GM23338 (cell line): ENCODE results near the gene NQO2. TPM values are rescaled to one million over a fixed set of nuclear protein-coding genes. Genes with fewer than 3 reads are reported as not detected.

ENCODE experiments used
- ATAC-seq: fragments of 200-7000 bp; cut with Tn5 transposase; 3 replicates; pipeline ENCODE4 v1.9.1; 2020
- DNase-seq: peaks from one replicate; pipeline ENCODE4 v3.0.0-alpha.2; 2015; ENCODE audit warnings: low spot score
- H2AFZ ChIP-seq: fragments of 200-600 bp; sonication (generic); 2 replicates; pipeline ENCODE4 v1.8.0; 2016; ENCODE audit warnings: antibody characterized with exemption, mild to moderate bottlenecking, moderate library complexity
- H3F3A ChIP-seq: fragments of 200-600 bp; sonication (generic); replicated peaks from 2 replicates; pipeline ENCODE4 v1.8.0; 2017; ENCODE audit warnings: antibody characterized with exemption, mixed run types, low read depth
- H3K27ac ChIP-seq: fragments of 200-600 bp; sonication (generic); 2 replicates; pipeline ENCODE4 v1.6.1; 2016; ENCODE audit warnings: low read depth
- H3K27me3 ChIP-seq: fragments of 200-600 bp; sonication (generic); 2 replicates; pipeline ENCODE4 v1.8.0; 2016; ENCODE audit warnings: mild to moderate bottlenecking, mixed run types, moderate library complexity; ENCODE audit not compliant: insufficient read depth
- H3K36me3 ChIP-seq: fragments of 200-600 bp; sonication (generic); 2 replicates; pipeline ENCODE4 v1.8.0; 2016; ENCODE audit warnings: mild to moderate bottlenecking; ENCODE audit not compliant: insufficient read depth
- H3K4me1 ChIP-seq: fragments of 200-600 bp; sonication (generic); 2 replicates; pipeline ENCODE4 v1.8.0; 2016; ENCODE audit warnings: mild to moderate bottlenecking, moderate library complexity; ENCODE audit not compliant: insufficient read depth
- H3K4me2 ChIP-seq: fragments of 200-600 bp; sonication (generic); 2 replicates; pipeline ENCODE4 v1.7.1; 2017; ENCODE audit warnings: mixed run types
- H3K4me3 ChIP-seq: fragments of 200-600 bp; sonication (generic); 2 replicates; pipeline ENCODE4 v1.6.1; 2016; ENCODE audit warnings: mixed run types
- H3K79me2 ChIP-seq: fragments of 200-600 bp; sonication (generic); replicated peaks from 2 replicates; pipeline ENCODE4 v1.8.0; 2017; ENCODE audit warnings: mild to moderate bottlenecking; ENCODE audit not compliant: insufficient read depth
- H3K9me2 ChIP-seq: fragments of 200-600 bp; sonication (generic); 2 replicates; pipeline ENCODE4 v1.8.0; 2017; ENCODE audit not compliant: insufficient read depth
- H4K20me1 ChIP-seq: fragments of 200-600 bp; sonication (generic); replicated peaks from 2 replicates; pipeline ENCODE4 v1.8.0; 2017; ENCODE audit warnings: mild to moderate bottlenecking; ENCODE audit not compliant: insufficient read depth
- H3K27ac Mint-ChIP-seq: 2 replicates; pipeline ENCODE4 v1.8.0; 2020; ENCODE audit warnings: inconsistent platforms, mild to moderate bottlenecking, moderate library complexity, mixed read lengths
- H3K27me3 Mint-ChIP-seq: 3 replicates; pipeline ENCODE4 v1.8.0; 2022; ENCODE audit warnings: low read depth, mild to moderate bottlenecking, moderate library complexity, mixed read lengths, inconsistent platforms; ENCODE audit not compliant: insufficient read depth, poor library complexity
- H3K36me3 Mint-ChIP-seq: 3 replicates; pipeline ENCODE4 v1.8.0; 2021; ENCODE audit warnings: low read depth, mild to moderate bottlenecking, inconsistent platforms, moderate library complexity, mixed read lengths
- H3K4me1 Mint-ChIP-seq: 3 replicates; pipeline ENCODE4 v1.8.0; 2020; ENCODE audit warnings: mild to moderate bottlenecking, inconsistent platforms, mixed read lengths
- H3K4me3 Mint-ChIP-seq: 3 replicates; pipeline ENCODE4 v1.8.0; 2021; ENCODE audit warnings: moderate library complexity, mild to moderate bottlenecking, inconsistent platforms, mixed read lengths
- H3K9me3 Mint-ChIP-seq: 3 replicates; pipeline ENCODE4 v1.8.0; 2020; ENCODE audit warnings: moderate library complexity, mild to moderate bottlenecking, inconsistent platforms, mixed read lengths
- CREB1 ChIP-seq: fragments of 250-450 bp; sonication (Bioruptor Pico); IDR thresholded peaks from 2 replicates; pipeline ENCODE4 v1.5.0; 2020; ENCODE audit warnings: low read depth, mild to moderate bottlenecking, moderate library complexity
- ETS1 ChIP-seq: IDR thresholded peaks from 2 replicates; pipeline ENCODE4 v1.6.1; 2016; ENCODE audit warnings: antibody characterized with exemption
- EZH2 ChIP-seq: fragments of 200-600 bp; sonication (generic); IDR thresholded peaks from one replicate; pipeline ENCODE4 v1.8.0; 2017; ENCODE audit warnings: antibody characterized with exemption, mild to moderate bottlenecking, low read depth; ENCODE audit not compliant: unreplicated experiment
- EZH2phosphoT487 ChIP-seq: fragments of 200-600 bp; sonication (generic); IDR thresholded peaks from one replicate; pipeline ENCODE4 v1.8.1; 2018; ENCODE audit warnings: antibody characterized with exemption; ENCODE audit not compliant: unreplicated experiment
- JUNB ChIP-seq: IDR thresholded peaks from one replicate; pipeline ENCODE4 v1.6.1; 2016; ENCODE audit warnings: antibody characterized with exemption; ENCODE audit not compliant: unreplicated experiment
- NANOG ChIP-seq: IDR thresholded peaks from 2 replicates; pipeline ENCODE4 v1.6.1; 2016; ENCODE audit warnings: antibody characterized with exemption, borderline replicate concordance
- POLR2AphosphoS5 ChIP-seq: IDR thresholded peaks from 2 replicates; pipeline ENCODE4 v1.6.1; 2016; ENCODE audit warnings: antibody characterized with exemption, low read depth
- STAT1 ChIP-seq: IDR thresholded peaks from one replicate; pipeline ENCODE4 v1.6.1; 2016; ENCODE audit warnings: antibody characterized with exemption; ENCODE audit not compliant: unreplicated experiment
- ZNF114 ChIP-seq: fragments of 250-450 bp; sonication (Bioruptor Pico); IDR thresholded peaks from 2 replicates; pipeline ENCODE4 v1.5.0; 2020; ENCODE audit warnings: mild to moderate bottlenecking, moderate library complexity
- ZNF331 ChIP-seq: fragments of 250-450 bp; sonication (Bioruptor Pico); IDR thresholded peaks from 2 replicates; pipeline ENCODE4 v1.5.0; 2020; ENCODE audit warnings: low read depth, mild to moderate bottlenecking, moderate library complexity
- polyA plus RNA-seq: library from polyadenylated mRNA; unstranded; fragments of >200 nt; fragmentation: Nextera tagmentation; extraction: Ambion mirVana; gene quantifications from 2 replicates; pipeline ENCODE4 v1.2.1, GENCODE V29; 2016
- total RNA-seq: library from RNA; depleted of rRNA; stranded (reverse); fragments of >200 nt; shearing (Covaris generic); gene quantifications from 2 replicates; pipeline ENCODE4 v1.2.3, GENCODE V29; 2014
- TF ChIP-seq, protein P1 (sequence below), 2 experiments: fragments of 200-600 bp in 1 of 2; sonication (generic) in 1 of 2; conservative IDR thresholded peaks; 2 replicates each; pipeline versions ENCODE4 v1.5.1 to v1.6.1; 2016 to 2017; ENCODE audit warnings: antibody characterized with exemption in 2 of 2, low read depth in 2 of 2, mild to moderate bottlenecking in 2 of 2, moderate library complexity in 1 of 2
- TF ChIP-seq, protein P2 (sequence below): IDR thresholded peaks from one replicate; pipeline ENCODE4 v1.6.1; 2018; ENCODE audit warnings: antibody characterized with exemption; ENCODE audit not compliant: unreplicated experiment
- TF ChIP-seq, protein P3 (sequence below): fragments of 250-450 bp; sonication (Bioruptor Pico); IDR thresholded peaks from 2 replicates; pipeline ENCODE4 v1.5.0; 2020; ENCODE audit warnings: mild to moderate bottlenecking, moderate library complexity

The NQO2 gene
- total and polyA plus RNA-seq, 2 experiments from 2014 or later = 117 to 173 TPM

GRCh38 chr6:3041606-3042005 lies 41.9 kb downstream of the NQO2 start:
- H3K27me3 Mint-ChIP-seq = peaks cover 3% of the 10 kb centered on the region
- Histone ChIP-seq H3K79me2 (no peaks in the 10 kb centered on the region), H3K27ac (no peak overlapping the region), H3K27me3 (no peaks in the 10 kb centered on the region), H3K4me2 (no peak overlapping the region), H3K9me2 (no peaks in the 10 kb centered on the region), H3F3A (0 out of 2 replicates have a peak, but pooled peaks cover 2% of the 10 kb centered on the region), H3K36me3 (no peaks in the 10 kb centered on the region), H2AFZ (peak overlapping the region; percentile 86), H3K4me3 (no peak overlapping the region), H3K4me1 (peaks cover 25% of the 10 kb centered on the region), H4K20me1 (no peaks in the 10 kb centered on the region)
- H3K27ac Mint-ChIP-seq = no peak overlapping the region
- H3K4me3 Mint-ChIP-seq = no peak overlapping the region
- no peak for TF ChIP-seq ZNF114 (CRISPR knock-in tag)
- TF ChIP-seq JUNB = no peak
- no peak for TF ChIP-seq ETS1
- TF ChIP-seq POLR2AphosphoS5 = no peak
- TF ChIP-seq, protein P1, sequence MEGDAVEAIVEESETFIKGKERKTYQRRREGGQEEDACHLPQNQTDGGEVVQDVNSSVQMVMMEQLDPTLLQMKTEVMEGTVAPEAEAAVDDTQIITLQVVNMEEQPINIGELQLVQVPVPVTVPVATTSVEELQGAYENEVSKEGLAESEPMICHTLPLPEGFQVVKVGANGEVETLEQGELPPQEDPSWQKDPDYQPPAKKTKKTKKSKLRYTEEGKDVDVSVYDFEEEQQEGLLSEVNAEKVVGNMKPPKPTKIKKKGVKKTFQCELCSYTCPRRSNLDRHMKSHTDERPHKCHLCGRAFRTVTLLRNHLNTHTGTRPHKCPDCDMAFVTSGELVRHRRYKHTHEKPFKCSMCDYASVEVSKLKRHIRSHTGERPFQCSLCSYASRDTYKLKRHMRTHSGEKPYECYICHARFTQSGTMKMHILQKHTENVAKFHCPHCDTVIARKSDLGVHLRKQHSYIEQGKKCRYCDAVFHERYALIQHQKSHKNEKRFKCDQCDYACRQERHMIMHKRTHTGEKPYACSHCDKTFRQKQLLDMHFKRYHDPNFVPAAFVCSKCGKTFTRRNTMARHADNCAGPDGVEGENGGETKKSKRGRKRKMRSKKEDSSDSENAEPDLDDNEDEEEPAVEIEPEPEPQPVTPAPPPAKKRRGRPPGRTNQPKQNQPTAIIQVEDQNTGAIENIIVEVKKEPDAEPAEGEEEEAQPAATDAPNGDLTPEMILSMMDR (conservative IDR thresholded peaks at IDR 0.05; ENCODE audit: low read depth in 2 of 2) = no peak
- no peak for TF ChIP-seq NANOG
- no peak for TF ChIP-seq EZH2phosphoT487
- TF ChIP-seq ZNF331 (CRISPR knock-in tag) = no peak
- no peak for TF ChIP-seq CREB1 (CRISPR knock-in tag)
- TF ChIP-seq, protein P2, sequence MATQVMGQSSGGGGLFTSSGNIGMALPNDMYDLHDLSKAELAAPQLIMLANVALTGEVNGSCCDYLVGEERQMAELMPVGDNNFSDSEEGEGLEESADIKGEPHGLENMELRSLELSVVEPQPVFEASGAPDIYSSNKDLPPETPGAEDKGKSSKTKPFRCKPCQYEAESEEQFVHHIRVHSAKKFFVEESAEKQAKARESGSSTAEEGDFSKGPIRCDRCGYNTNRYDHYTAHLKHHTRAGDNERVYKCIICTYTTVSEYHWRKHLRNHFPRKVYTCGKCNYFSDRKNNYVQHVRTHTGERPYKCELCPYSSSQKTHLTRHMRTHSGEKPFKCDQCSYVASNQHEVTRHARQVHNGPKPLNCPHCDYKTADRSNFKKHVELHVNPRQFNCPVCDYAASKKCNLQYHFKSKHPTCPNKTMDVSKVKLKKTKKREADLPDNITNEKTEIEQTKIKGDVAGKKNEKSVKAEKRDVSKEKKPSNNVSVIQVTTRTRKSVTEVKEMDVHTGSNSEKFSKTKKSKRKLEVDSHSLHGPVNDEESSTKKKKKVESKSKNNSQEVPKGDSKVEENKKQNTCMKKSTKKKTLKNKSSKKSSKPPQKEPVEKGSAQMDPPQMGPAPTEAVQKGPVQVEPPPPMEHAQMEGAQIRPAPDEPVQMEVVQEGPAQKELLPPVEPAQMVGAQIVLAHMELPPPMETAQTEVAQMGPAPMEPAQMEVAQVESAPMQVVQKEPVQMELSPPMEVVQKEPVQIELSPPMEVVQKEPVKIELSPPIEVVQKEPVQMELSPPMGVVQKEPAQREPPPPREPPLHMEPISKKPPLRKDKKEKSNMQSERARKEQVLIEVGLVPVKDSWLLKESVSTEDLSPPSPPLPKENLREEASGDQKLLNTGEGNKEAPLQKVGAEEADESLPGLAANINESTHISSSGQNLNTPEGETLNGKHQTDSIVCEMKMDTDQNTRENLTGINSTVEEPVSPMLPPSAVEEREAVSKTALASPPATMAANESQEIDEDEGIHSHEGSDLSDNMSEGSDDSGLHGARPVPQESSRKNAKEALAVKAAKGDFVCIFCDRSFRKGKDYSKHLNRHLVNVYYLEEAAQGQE = no peak
- TF ChIP-seq, protein P3, sequence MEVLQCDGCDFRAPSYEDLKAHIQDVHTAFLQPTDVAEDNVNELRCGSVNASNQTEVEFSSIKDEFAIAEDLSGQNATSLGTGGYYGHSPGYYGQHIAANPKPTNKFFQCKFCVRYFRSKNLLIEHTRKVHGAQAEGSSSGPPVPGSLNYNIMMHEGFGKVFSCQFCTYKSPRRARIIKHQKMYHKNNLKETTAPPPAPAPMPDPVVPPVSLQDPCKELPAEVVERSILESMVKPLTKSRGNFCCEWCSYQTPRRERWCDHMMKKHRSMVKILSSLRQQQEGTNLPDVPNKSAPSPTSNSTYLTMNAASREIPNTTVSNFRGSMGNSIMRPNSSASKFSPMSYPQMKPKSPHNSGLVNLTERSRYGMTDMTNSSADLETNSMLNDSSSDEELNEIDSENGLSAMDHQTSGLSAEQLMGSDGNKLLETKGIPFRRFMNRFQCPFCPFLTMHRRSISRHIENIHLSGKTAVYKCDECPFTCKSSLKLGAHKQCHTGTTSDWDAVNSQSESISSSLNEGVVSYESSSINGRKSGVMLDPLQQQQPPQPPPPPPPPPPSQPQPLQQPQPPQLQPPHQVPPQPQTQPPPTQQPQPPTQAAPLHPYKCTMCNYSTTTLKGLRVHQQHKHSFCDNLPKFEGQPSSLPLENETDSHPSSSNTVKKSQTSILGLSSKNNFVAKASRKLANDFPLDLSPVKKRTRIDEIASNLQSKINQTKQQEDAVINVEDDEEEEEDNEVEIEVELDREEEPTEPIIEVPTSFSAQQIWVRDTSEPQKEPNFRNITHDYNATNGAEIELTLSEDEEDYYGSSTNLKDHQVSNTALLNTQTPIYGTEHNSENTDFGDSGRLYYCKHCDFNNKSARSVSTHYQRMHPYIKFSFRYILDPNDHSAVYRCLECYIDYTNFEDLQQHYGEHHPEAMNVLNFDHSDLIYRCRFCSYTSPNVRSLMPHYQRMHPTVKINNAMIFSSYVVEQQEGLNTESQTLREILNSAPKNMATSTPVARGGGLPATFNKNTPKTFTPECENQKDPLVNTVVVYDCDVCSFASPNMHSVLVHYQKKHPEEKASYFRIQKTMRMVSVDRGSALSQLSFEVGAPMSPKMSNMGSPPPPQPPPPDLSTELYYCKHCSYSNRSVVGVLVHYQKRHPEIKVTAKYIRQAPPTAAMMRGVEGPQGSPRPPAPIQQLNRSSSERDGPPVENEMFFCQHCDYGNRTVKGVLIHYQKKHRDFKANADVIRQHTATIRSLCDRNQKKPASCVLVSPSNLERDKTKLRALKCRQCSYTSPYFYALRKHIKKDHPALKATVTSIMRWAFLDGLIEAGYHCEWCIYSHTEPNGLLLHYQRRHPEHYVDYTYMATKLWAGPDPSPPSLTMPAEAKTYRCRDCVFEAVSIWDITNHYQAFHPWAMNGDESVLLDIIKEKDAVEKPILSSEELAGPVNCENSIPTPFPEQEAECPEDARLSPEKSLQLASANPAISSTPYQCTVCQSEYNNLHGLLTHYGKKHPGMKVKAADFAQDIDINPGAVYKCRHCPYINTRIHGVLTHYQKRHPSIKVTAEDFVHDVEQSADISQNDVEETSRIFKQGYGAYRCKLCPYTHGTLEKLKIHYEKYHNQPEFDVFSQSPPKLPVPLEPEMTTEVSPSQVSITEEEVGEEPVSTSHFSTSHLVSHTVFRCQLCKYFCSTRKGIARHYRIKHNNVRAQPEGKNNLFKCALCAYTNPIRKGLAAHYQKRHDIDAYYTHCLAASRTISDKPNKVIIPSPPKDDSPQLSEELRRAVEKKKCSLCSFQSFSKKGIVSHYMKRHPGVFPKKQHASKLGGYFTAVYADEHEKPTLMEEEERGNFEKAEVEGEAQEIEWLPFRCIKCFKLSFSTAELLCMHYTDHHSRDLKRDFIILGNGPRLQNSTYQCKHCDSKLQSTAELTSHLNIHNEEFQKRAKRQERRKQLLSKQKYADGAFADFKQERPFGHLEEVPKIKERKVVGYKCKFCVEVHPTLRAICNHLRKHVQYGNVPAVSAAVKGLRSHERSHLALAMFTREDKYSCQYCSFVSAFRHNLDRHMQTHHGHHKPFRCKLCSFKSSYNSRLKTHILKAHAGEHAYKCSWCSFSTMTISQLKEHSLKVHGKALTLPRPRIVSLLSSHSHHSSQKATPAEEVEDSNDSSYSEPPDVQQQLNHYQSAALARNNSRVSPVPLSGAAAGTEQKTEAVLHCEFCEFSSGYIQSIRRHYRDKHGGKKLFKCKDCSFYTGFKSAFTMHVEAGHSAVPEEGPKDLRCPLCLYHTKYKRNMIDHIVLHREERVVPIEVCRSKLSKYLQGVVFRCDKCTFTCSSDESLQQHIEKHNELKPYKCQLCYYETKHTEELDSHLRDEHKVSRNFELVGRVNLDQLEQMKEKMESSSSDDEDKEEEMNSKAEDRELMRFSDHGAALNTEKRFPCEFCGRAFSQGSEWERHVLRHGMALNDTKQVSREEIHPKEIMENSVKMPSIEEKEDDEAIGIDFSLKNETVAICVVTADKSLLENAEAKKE (CRISPR knock-in tag) = no peak
- TF ChIP-seq EZH2 = no peak
- TF ChIP-seq STAT1 = no peak
- no peaks in the 10 kb centered on the region for H3K36me3 Mint-ChIP-seq
- H3K4me1 Mint-ChIP-seq = peaks cover 11% of the 10 kb centered on the region
- peak; percentile 64 for ATAC-seq
- H3K9me3 Mint-ChIP-seq = no peaks in the 10 kb centered on the region; the same call in 2 of the 3 replicates
- DNase-seq = peak; percentile 26
